NB4 (cell line): Measurements from ENCODE around the gene RGS10.

ENCODE experiments used
- DNase-seq: peaks from one replicate; pipeline ENCODE4 v3.0.0; 2010; ENCODE audit warnings: low read depth
- H3K4me3 ChIP-seq: one replicate; pipeline ENCODE4 v1.5.1; 2011; ENCODE audit warnings: mild to moderate bottlenecking, low read depth, low read length, moderate library complexity
- MAX ChIP-seq: IDR thresholded peaks from 2 replicates; pipeline ENCODE4 v1.6.1; 2011; ENCODE audit warnings: low read depth, low read length
- MYC ChIP-seq: IDR thresholded peaks from 2 replicates; pipeline ENCODE4 v1.6.1; 2011; ENCODE audit warnings: low read depth, low read length
- POLR2A ChIP-seq: IDR thresholded peaks from 2 replicates; pipeline ENCODE4 v1.6.1; 2011; ENCODE audit warnings: mild to moderate bottlenecking; ENCODE audit not compliant: insufficient read length; ENCODE audit errors: extremely low read depth
- TF ChIP-seq, protein P1 (sequence below): IDR thresholded peaks from one replicate; pipeline ENCODE4 v1.5.1; 2012; ENCODE audit warnings: low read depth, low read length

The RGS10 gene

DNA sequence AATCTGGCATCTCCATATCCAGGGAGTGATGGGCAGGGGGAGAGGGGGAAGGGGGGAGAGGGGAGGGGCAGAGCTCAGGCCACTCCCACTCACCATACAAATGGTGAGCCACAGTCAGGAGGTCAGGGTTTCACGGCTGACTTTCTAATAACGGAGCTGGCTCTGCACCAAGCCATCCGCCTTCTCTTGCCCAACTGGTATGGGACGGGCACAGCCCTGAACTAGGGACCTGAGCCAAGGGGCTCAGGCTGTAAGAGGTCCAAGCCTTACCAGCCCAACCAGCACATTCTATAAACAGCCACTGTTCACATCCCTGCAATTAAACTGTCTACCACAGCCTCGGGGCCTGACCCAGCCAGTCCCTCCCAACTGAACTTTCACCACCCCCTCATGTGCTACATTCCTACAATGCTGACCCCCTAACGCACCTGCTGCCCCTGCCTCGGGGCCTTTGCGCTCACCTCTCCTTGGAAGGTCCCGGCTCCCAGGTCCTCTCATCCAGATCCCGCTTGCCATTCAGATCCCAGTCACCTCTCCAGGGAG lies 32.5 kb downstream of the RGS10 start:
- DNase-seq: no peak
- TF ChIP-seq MYC (no peak), MAX (no peak), POLR2A (no peak)
- TF ChIP-seq, protein P1, sequence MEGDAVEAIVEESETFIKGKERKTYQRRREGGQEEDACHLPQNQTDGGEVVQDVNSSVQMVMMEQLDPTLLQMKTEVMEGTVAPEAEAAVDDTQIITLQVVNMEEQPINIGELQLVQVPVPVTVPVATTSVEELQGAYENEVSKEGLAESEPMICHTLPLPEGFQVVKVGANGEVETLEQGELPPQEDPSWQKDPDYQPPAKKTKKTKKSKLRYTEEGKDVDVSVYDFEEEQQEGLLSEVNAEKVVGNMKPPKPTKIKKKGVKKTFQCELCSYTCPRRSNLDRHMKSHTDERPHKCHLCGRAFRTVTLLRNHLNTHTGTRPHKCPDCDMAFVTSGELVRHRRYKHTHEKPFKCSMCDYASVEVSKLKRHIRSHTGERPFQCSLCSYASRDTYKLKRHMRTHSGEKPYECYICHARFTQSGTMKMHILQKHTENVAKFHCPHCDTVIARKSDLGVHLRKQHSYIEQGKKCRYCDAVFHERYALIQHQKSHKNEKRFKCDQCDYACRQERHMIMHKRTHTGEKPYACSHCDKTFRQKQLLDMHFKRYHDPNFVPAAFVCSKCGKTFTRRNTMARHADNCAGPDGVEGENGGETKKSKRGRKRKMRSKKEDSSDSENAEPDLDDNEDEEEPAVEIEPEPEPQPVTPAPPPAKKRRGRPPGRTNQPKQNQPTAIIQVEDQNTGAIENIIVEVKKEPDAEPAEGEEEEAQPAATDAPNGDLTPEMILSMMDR: no peak
- H3K4me3 ChIP-seq: no peak overlapping the region

DNA sequence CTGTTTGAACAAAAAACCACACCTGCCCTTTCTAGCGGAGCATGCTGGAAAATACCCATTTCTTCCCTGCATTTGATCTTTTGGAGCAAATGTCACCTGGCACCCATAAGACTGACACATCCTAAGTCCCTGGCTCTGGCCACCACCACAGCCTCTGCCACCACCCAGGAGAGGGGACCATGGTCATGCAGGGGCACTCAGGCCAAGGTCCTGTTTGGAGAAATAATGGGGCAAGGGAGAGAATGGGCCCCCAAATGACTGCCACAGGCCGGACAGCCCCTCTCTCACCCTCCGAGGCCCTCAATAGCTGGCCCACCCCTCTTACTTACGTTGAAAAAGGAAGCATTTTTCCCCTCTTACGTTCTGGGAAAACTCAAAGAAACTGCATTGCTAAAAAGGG lies 35.4 kb downstream of the RGS10 start:
- no peak for TF ChIP-seq POLR2A
- TF ChIP-seq, protein P1: no peak
- TF ChIP-seq MAX: no peak
- no peak for TF ChIP-seq MYC
- no peak for DNase-seq
- no peak overlapping the region for H3K4me3 ChIP-seq

- TF ChIP-seq, protein P1: no peak
- TF ChIP-seq POLR2A (no peak), MYC (no peak), MAX (no peak)
- no peak overlapping the region for H3K4me3 ChIP-seq
- DNase-seq: peak; percentile 32
Observed at GRCh38 chr10:119505588-119506315, 36.8 kb downstream of the RGS10 start.

DNA sequence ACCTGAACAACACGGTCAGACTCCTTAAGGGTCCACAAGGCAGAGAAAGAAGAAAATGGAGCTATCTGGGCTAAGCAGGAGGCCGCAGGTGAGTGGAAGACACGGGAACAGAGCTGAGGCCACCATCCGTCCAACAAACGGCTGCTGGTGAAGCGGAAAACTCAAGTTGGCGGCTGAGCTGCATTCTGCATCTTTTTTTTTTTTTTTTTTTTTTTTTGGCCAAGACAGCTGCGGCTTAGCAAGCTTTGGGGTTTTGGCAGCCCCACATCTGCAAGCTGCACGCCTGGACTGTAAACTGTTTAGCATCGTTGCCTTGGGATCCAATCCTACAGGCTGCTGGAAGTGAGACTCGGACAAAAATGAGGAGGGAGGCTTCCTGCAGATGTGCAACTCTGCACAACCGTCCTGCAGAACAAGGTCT lies 37.4 kb downstream of the RGS10 start:
- H3K4me3 ChIP-seq: no peak overlapping the region
- DNase-seq: no peak
- TF ChIP-seq POLR2A: no peak

- TF ChIP-seq MYC (no peak), POLR2A (no peak), MAX (no peak)
- TF ChIP-seq, protein P1: no peak
- H3K4me3 ChIP-seq: no peak overlapping the region
- no peak for DNase-seq
Observed at GRCh38 chr10:119504651-119505050, 37.9 kb downstream of the RGS10 start.

GRCh38 chr10:119503821-119504220 lies 38.7 kb downstream of the RGS10 start:
- no peak for DNase-seq
- TF ChIP-seq MYC (no peak), MAX (no peak), POLR2A (no peak)
- TF ChIP-seq, protein P1: no peak
- no peak overlapping the region for H3K4me3 ChIP-seq
